Mesothelial cell of epicardium (in vitro differentiated cells): ENCODE data around the gene LCNL1. TPM values are rescaled to one million over a fixed set of nuclear protein-coding genes. Genes with fewer than 3 reads are reported as not detected.

Experiments used
- DNase-seq, 2 experiments: peaks; one replicate each; pipeline ENCODE4 v3.0.0; 2021; ENCODE audit warnings: low spot score in 2 of 2; ENCODE audit not compliant: unreplicated experiment in 2 of 2
- H3K27ac Mint-ChIP-seq: 2 replicates; pipeline ENCODE4 v1.8.0; 2021; ENCODE audit warnings: mixed read lengths
- H3K27me3 Mint-ChIP-seq: 2 replicates; pipeline ENCODE4 v1.8.0; 2021; ENCODE audit warnings: low read depth, mixed read lengths
- H3K36me3 Mint-ChIP-seq: 2 replicates; pipeline ENCODE4 v1.8.0; 2021; ENCODE audit warnings: mixed read lengths
- H3K4me1 Mint-ChIP-seq: 2 replicates; pipeline ENCODE4 v1.8.0; 2021; ENCODE audit warnings: mixed read lengths
- H3K4me3 Mint-ChIP-seq: 2 replicates; pipeline ENCODE4 v1.8.0; 2021; ENCODE audit warnings: mild to moderate bottlenecking, moderate library complexity, mixed read lengths
- H3K9me3 Mint-ChIP-seq: 2 replicates; pipeline ENCODE4 v1.8.0; 2021; ENCODE audit warnings: mixed read lengths
- CTCF ChIP-seq: fragments of 200-600 bp; sonication (generic); IDR thresholded peaks from one replicate; pipeline ENCODE4 v1.5.0; 2021; ENCODE audit warnings: antibody characterized with exemption; ENCODE audit not compliant: unreplicated experiment
- total RNA-seq: library from RNA; stranded (reverse); gene quantifications from 3 replicates; pipeline ENCODE4 v1.2.1, GENCODE V29; 2021

LCNL1 gene
- total RNA-seq, 1 donor from 2014 or later = 5.5 TPM

GRCh38 chr9:136985853-136986252 lies 3.1 kb downstream of the LCNL1 start:
- no peaks in the 10 kb centered on the region for H3K36me3 Mint-ChIP-seq
- H3K9me3 Mint-ChIP-seq = peaks cover 5% of the 10 kb centered on the region
- no peak overlapping the region for H3K27ac Mint-ChIP-seq
- DNase-seq = no peak
- H3K4me3 Mint-ChIP-seq = no peak overlapping the region
- no peak for TF ChIP-seq CTCF
- peaks cover 4% of the 10 kb centered on the region for H3K27me3 Mint-ChIP-seq
- H3K4me1 Mint-ChIP-seq = peaks cover 3% of the 10 kb centered on the region

- Mint-ChIP-seq H3K4me3 (no peak overlapping the region), H3K27me3 (peaks cover 3% of the 10 kb centered on the region), H3K27ac (no peak overlapping the region), H3K36me3 (no peaks in the 10 kb centered on the region), H3K9me3 (peaks cover 5% of the 10 kb centered on the region), H3K4me1 (peaks cover 13% of the 10 kb centered on the region)
- DNase-seq = no peak
- no peak for TF ChIP-seq CTCF
Measured at GRCh38 chr9:136988872-136989271, 6.1 kb downstream of the LCNL1 start.

GRCh38 chr9:136990242-136990911 lies 7.6 kb downstream of the LCNL1 start:
- H3K27ac Mint-ChIP-seq = peak overlapping the region; percentile 8
- peak overlapping the region; percentile 69 for H3K4me3 Mint-ChIP-seq
- DNase-seq = no peak
- H3K9me3 Mint-ChIP-seq = peaks cover 5% of the 10 kb centered on the region
- no peaks in the 10 kb centered on the region for H3K36me3 Mint-ChIP-seq
- TF ChIP-seq CTCF = no peak
- H3K4me1 Mint-ChIP-seq = peaks cover 13% of the 10 kb centered on the region
- peaks cover 2% of the 10 kb centered on the region for H3K27me3 Mint-ChIP-seq

- Mint-ChIP-seq H3K9me3 (peaks cover 5% of the 10 kb centered on the region), H3K27me3 (peaks cover 2% of the 10 kb centered on the region), H3K4me1 (peaks cover 25% of the 10 kb centered on the region), H3K4me3 (peak within 1 kb of the TSS; percentile 73), H3K27ac (peak within 1 kb of the TSS; percentile 81), H3K36me3 (no peaks in the 10 kb centered on the region)
- peak; percentile 94 to 97 for DNase-seq
- no peak for TF ChIP-seq CTCF
Measured at GRCh38 chr9:136991993-136992818, 9.4 kb downstream of the LCNL1 start, which contains the start of gene PAXX. PAXX (plus strand) TSS chr9:136992422; CDS start chr9:136992444, 22 bp downstream.

GRCh38 chr9:136992819-136993369 lies 10.1 kb downstream of the LCNL1 start:
- peak overlapping the region; percentile 73 for H3K4me3 Mint-ChIP-seq
- DNase-seq = no peak
- no peaks in the 10 kb centered on the region for H3K36me3 Mint-ChIP-seq
- H3K27me3 Mint-ChIP-seq = peaks cover 2% of the 10 kb centered on the region
- peak overlapping the region; percentile 81 for H3K27ac Mint-ChIP-seq
- peaks cover 29% of the 10 kb centered on the region for H3K4me1 Mint-ChIP-seq
- no peak for TF ChIP-seq CTCF
- H3K9me3 Mint-ChIP-seq = peaks cover 5% of the 10 kb centered on the region
